CD4-positive, alpha-beta T cell (primary cell): ENCODE measurements around the gene LMX1B. TPM values are rescaled to one million over a fixed set of nuclear protein-coding genes. Genes with fewer than 3 reads are reported as not detected.

Source experiments
- ATAC-seq: fragments of 200-7000 bp; cut with Tn5 transposase; one replicate; pipeline ENCODE4 v1.10.0; 2022; ENCODE audit warnings: mild to moderate bottlenecking; ENCODE audit not compliant: poor library complexity
- CTCF ChIA-PET: fragments of 350-600 bp; sonication (Branson Sonifier 250); formaldehyde crosslinking; loops from one replicate; lab custom pipeline; 2021; ENCODE audit warnings: antibody characterized with exemption, inconsistent platforms; lab: Charles Lee
- POLR2A ChIA-PET: fragments of 350-600 bp; sonication (Branson Sonifier 250); formaldehyde crosslinking; loops from one replicate; lab custom pipeline; 2021; ENCODE audit warnings: antibody characterized with exemption, inconsistent platforms; lab: Charles Lee
- DNase-seq, 14 experiments: peaks; one replicate each; pipeline ENCODE4 v3.0.0-alpha.2; 2013 to 2020; ENCODE audit warnings: mixed read lengths in 2 of 14
- H3K27ac ChIP-seq, 2 donors: one replicate each; pipeline versions ENCODE4 v1.5.1 to v1.7.0; 2013; ENCODE audit warnings: low read length in 2 of 2, low read depth in 1 of 2, mild to moderate bottlenecking in 1 of 2
- H3K27me3 ChIP-seq, 2 experiments: 1 replicate in 1 of 2; 2 replicates in 1 of 2; pipeline versions ENCODE4 v1.6.1 to v1.7.0; 2013; ENCODE audit warnings: low read length in 2 of 2, control low read depth in 1 of 2, mild to moderate bottlenecking in 1 of 2, moderate library complexity in 1 of 2; ENCODE audit not compliant: insufficient read depth in 2 of 2, control insufficient read depth in 1 of 2
- H3K36me3 ChIP-seq: one replicate; pipeline ENCODE4 v1.6.1; 2013; ENCODE audit warnings: low read length, control low read depth; ENCODE audit not compliant: insufficient read depth
- H3K4me1 ChIP-seq: one replicate; pipeline ENCODE4 v1.6.1; 2013; ENCODE audit warnings: low read length, control low read depth; ENCODE audit not compliant: insufficient read depth
- H3K4me3 ChIP-seq: one replicate; pipeline ENCODE4 v1.5.1; 2013; ENCODE audit warnings: mild to moderate bottlenecking, low read length, moderate library complexity
- H3K9me3 ChIP-seq, 2 experiments: 1 replicate in 1 of 2; 2 replicates in 1 of 2; pipeline versions ENCODE4 v1.6.1 to v1.7.0; 2013; ENCODE audit warnings: low read length in 2 of 2, mild to moderate bottlenecking in 2 of 2, control low read depth in 1 of 2, moderate library complexity in 1 of 2; ENCODE audit not compliant: control insufficient read depth in 1 of 2, insufficient read depth in 1 of 2
- H3K27ac Mint-ChIP-seq: one replicate; pipeline ENCODE4 v1.8.0; 2020; ENCODE audit warnings: mixed read lengths
- H3K27me3 Mint-ChIP-seq: one replicate; pipeline ENCODE4 v1.8.0; 2021; ENCODE audit warnings: mixed read lengths
- H3K36me3 Mint-ChIP-seq: one replicate; pipeline ENCODE4 v1.8.0; 2021; ENCODE audit warnings: low read depth, mixed read lengths
- H3K4me1 Mint-ChIP-seq: one replicate; pipeline ENCODE4 v1.8.0; 2021; ENCODE audit warnings: low read depth, mixed read lengths
- H3K4me3 Mint-ChIP-seq: one replicate; pipeline ENCODE4 v1.8.0; 2020; ENCODE audit warnings: mild to moderate bottlenecking, mixed read lengths
- H3K9me3 Mint-ChIP-seq: one replicate; pipeline ENCODE4 v1.8.0; 2020; ENCODE audit warnings: mixed read lengths
- intact Hi-C, 2 experiments: fragments of 100-400 bp; cut with DNase I in 1 of 2; cut with micrococcal nuclease in 1 of 2; formaldehyde crosslinking; loops; one replicate each; pipeline versions ENCODE4 v1.15.1 to v1.9.0; 2023 to 2025; cut with DNase I, micrococcal nuclease
- total RNA-seq, 174 experiments: library from RNA in 2 of 174; stranded (reverse) in 2 of 174; gene quantifications; one replicate each; pipeline ENCODE4 v1.2.3 and lab custom pipeline; 2021 to 2026
- TF ChIP-seq, protein P1 (sequence below): fragments of 200-600 bp; IDR thresholded peaks from one replicate; pipeline ENCODE4 v1.8.0; 2022; ENCODE audit warnings: antibody characterized with exemption, mild to moderate bottlenecking

The LMX1B gene
- total RNA-seq, 2 experiments from 2014 or later: not detected

- Histone ChIP-seq H3K4me1 (no peaks in the 10 kb centered on the region), H3K27me3 (peaks cover 56 to 92% of the 10 kb centered on the region in 2 experiments), H3K4me3 (no peak overlapping the region), H3K27ac (no peak overlapping the region), H3K9me3 (peaks cover 0 to 13% of the 10 kb centered on the region in 2 experiments), H3K36me3 (no peaks in the 10 kb centered on the region)
- ChIA-PET POLR2A (no interaction called here), CTCF (no interaction called here)
- Mint-ChIP-seq H3K27ac (no peak overlapping the region), H3K27me3 (peaks cover 89% of the 10 kb centered on the region), H3K36me3 (no peaks in the 10 kb centered on the region), H3K9me3 (no peaks in the 10 kb centered on the region), H3K4me1 (peaks cover 4% of the 10 kb centered on the region), H3K4me3 (no peak overlapping the region)
- TF ChIP-seq, protein P1, sequence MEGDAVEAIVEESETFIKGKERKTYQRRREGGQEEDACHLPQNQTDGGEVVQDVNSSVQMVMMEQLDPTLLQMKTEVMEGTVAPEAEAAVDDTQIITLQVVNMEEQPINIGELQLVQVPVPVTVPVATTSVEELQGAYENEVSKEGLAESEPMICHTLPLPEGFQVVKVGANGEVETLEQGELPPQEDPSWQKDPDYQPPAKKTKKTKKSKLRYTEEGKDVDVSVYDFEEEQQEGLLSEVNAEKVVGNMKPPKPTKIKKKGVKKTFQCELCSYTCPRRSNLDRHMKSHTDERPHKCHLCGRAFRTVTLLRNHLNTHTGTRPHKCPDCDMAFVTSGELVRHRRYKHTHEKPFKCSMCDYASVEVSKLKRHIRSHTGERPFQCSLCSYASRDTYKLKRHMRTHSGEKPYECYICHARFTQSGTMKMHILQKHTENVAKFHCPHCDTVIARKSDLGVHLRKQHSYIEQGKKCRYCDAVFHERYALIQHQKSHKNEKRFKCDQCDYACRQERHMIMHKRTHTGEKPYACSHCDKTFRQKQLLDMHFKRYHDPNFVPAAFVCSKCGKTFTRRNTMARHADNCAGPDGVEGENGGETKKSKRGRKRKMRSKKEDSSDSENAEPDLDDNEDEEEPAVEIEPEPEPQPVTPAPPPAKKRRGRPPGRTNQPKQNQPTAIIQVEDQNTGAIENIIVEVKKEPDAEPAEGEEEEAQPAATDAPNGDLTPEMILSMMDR: no peak
- DNase-seq (no peak), ATAC-seq (no peak)
- intact Hi-C loops: no loop called here
These were observed 63.0 kb downstream of the LMX1B start for GRCh38 chr9:126676685-126677143.

DNA sequence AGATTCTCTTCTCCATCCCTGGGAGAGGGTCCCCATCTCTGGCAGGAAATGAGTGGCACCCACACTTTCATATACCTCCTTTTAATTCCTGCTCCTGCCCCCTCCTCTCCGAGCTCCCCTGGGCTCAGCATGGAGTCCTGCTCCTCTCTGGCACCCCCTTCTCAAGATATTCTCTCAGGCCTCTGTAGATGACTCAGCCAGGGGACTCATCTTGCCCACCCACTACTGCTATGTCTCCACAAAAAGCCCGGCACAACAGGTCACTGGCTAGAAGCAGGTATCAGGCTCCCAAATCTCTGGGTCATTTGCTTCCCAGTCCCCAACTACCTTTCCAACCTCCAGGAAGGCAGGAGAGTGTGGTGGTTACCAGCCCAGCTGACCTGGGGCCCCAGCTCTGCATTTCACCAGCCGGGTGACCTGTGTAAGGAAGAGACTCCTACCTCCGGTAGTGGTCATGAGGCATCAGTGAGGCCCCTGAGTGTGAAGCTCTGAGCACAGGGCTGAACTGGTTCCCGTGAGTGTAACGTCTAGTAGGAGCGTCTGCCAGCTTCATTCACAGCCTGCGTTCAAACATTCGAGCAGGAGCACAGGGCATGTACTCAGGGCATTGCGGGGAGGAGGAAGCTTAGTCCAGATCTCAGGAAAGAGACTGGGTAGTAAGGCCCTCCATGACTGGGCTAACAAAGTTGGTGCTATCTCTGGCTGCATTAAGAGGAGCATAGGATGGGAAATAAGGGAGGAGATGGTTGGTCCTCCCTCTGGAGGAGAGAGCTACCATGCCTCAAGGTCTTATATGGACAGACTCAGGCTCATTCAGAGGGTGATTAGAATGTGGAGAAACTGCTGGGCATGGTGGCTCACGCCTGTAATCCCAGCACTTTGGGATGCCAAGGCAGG lies 63.7 kb downstream of the LMX1B start:
- Mint-ChIP-seq H3K4me3 (no peak overlapping the region), H3K27me3 (peaks cover 88% of the 10 kb centered on the region), H3K9me3 (no peaks in the 10 kb centered on the region), H3K4me1 (peaks cover 4% of the 10 kb centered on the region), H3K36me3 (no peaks in the 10 kb centered on the region), H3K27ac (no peak overlapping the region)
- no peak overlapping the region for H3K27ac ChIP-seq
- H3K27me3 ChIP-seq: peaks cover 58 to 91% of the 10 kb centered on the region in 2 experiments
- TF ChIP-seq, protein P1: no peak
- ChIA-PET POLR2A (no interaction called here), CTCF (no interaction called here)
- DNase-seq: no peak
- H3K9me3 ChIP-seq: peaks cover 0 to 11% of the 10 kb centered on the region in 2 experiments
- intact Hi-C loops: no loop called here
- H3K36me3 ChIP-seq: no peaks in the 10 kb centered on the region
- no peaks in the 10 kb centered on the region for H3K4me1 ChIP-seq
- no peak overlapping the region for H3K4me3 ChIP-seq
- no peak for ATAC-seq

GRCh38 chr9:126678989-126679388 lies 65.3 kb downstream of the LMX1B start:
- ChIA-PET CTCF (no interaction called here), POLR2A (no interaction called here)
- no peak for DNase-seq
- Histone ChIP-seq H3K4me1 (peaks cover 5% of the 10 kb centered on the region), H3K27ac (no peak overlapping the region), H3K9me3 (peaks cover 0 to 9% of the 10 kb centered on the region in 2 experiments), H3K36me3 (no peaks in the 10 kb centered on the region), H3K27me3 (peaks cover 56 to 88% of the 10 kb centered on the region in 2 experiments), H3K4me3 (no peak overlapping the region)
- Mint-ChIP-seq H3K9me3 (no peaks in the 10 kb centered on the region), H3K4me1 (peaks cover 4% of the 10 kb centered on the region), H3K27ac (no peak overlapping the region), H3K4me3 (no peak overlapping the region), H3K36me3 (no peaks in the 10 kb centered on the region), H3K27me3 (peaks cover 85% of the 10 kb centered on the region)
- TF ChIP-seq, protein P1: no peak
- intact Hi-C loops: no loop called here
- no peak for ATAC-seq
